Stimulated activated CD8-positive, alpha-beta memory T cell treated with anti-CD3 and anti-CD28 coated beads, Interleukin-4, amount 100 ng/mL, for 48 hours (primary cell): ENCODE measurements around the gene FBP1.

Experiments used
- DNase-seq: peaks from one replicate; pipeline ENCODE4 v3.0.0-alpha.2; 2020

FBP1 gene

DNA sequence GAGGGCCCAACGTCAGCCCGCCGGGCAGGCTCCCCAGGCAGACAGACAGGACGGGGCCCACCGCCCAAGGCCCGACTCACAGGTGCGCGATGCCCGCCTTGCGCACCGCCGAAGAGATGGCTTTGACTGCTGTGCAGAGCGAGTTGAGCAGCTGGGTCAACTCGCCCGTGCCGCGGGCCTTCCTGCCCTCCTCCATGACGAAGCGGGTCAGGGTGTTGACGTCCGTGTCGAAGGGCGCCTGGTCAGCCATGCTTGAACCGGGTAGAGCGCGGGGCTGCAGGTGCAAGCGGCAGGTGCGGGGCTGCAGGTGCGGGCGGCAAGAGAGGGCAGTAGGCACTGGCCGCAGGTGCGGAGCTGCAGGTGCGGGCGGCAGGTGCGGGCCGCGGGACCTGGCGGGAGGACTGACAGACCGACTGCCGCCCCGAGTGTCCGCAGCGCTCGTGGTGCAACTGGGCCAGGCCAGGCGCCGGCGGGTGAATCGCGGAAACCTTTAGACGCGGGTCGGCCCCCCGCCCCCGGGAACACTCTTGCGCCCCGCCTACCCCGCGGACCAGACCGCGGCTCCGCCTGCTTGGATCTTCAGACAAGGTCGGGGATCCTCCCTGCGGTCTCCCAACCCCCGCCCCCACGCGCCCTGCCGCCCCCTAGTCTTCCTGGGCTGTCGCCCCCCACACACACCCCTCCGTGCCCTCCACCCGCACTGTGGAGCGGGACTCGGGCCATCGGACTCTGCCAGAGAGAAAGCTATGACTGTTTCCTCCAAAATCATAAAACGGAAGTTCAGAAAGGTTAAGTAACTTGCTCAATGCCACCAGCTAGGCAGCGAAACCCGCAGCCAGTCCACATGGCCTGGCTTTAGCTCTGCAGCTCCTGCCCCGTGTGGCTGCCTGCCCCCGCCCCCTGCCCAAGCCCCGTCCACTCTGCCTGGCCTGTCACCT is at the start of gene FBP1:
Gene FBP1 (minus strand): TSS at position 458 of the 938 bp plus-strand sequence. CDS start 208 bp downstream, at position 250.
- peak; percentile 58 for DNase-seq

DNA sequence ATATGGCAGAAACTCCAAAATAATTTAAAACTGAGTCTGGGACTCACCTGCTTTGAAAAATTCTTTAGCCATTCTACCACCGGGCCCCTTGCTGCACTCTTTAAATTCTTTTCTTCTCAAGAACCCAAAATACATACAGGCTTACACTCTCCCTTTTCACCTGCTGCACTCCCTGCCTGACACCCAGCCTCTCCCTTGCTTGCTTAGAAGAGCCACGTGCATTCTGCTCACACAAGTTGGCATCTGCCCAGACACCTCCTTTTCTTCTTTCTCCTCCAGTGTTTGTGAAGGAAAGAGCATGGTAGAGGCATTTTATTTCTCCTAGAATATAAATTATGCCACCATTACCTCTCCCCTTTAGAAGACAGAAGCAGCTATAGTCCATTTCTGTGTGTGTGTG is 48.1 kb upstream of the FBP1 start:
- DNase-seq = no peak

DNA sequence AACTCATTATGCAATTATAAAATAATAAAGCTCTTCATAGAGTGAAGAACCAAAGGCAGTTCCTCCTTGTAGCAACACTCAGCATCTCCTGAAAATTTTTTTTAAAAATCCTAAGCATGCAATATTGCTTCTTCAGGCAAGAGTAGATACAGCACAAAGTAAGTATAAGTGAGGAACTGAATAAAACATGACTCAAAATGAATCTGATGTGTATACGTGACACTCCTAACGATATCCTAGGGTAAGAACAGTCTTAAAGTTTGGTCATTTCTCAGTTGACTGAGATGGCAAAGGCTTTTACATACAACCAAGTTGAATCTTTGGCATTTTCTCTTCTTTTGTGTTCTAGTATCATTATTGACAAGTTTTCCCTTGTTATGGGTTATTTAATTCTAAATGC is 46.0 kb upstream of the FBP1 start:
- DNase-seq = no peak

DNA sequence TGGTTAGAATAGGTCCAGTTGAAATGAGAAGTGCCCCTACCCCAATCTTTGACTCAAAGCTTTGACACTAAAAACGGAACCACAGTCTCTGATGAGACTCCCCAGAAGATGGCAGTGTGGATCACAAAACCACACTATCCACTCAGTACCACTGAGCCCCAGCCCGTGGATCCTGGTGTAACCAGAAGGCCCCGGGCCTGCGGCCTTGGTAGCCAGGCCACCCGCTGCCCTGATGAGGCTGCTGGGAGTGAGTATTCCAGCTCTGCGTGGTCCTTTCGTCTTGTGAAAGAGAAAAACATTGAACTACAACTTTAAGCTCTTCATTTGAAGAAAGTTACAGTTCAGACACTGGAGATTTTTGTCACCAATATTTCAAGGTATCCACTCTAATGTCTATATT is 42.2 kb upstream of the FBP1 start:
- DNase-seq = peak; percentile 59

DNA sequence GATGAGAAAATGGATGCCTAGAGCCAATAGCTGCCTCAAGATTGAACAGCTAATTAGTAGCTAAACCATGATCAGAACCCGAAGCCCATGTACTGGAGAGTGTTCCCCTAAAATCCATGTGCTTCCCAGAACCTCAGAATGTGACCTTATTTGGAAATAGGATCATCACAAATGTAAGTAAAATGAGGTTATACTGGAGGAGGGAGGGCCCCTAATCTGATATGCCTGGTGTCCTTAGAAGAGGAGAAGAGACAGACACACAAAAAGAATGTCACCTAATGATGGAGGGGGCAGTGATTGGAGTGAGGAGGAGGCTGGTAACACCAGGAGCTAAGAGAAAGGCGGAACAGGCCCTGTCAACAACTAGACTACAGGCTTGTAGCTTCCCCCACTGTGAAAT is 41.3 kb upstream of the FBP1 start:
- DNase-seq = no peak

DNA sequence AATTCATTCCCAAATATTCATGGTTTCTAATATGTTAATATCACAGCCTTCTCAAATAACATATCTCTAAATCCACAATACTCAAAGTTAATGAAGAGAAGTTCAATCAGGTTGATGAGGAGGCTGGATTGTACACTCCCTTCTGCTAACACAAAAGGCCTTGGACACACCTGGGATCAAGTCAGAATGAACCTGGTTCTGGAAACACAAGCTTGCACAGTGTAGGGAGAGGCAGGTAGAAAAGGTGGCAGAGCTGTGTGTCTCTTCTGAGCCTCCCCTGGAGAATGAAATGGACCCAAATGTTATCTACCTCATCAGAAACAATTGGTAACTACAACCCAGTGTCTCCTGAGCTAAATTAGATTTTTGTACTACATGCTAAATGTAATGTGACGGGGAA is 40.7 kb upstream of the FBP1 start:
- DNase-seq = no peak

DNA sequence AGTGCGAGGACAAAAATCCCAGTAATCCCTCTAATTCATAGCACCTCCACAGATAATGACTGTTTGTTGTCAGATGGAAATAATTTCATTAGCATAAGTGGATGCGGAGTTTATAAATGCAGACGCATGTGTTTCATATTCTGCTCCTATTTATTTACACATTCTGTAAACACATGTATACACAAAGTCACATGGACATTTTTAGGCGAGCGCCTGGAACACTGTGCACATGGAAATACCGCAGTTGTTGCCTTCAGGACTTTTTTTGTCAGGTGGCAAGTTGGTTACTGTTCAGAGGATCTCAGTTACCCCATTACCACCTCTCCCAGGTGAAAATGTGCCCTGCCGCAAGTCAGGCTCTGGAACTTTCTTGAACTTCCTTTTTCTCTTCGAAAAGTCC is 40.3 kb upstream of the FBP1 start:
- DNase-seq = no peak

DNA sequence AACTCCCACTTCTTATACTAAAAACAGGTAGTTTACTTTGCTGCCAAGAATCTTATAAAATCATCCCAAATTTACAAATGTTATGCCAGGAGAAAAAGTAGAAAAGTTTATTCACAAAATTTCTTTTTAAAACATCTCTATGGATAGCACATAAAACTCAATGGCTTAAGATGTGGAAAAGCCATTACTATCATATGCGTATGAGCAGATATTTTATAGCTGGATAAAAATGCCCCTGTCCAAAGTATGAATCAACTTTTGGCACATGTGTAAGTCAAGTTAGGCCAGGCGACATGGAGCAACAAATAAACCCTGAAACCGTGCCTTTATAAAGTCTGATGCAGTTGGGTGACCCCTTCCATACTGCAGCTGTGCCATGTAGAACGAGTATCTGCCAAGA is 38.6 kb upstream of the FBP1 start:
- DNase-seq = no peak

DNA sequence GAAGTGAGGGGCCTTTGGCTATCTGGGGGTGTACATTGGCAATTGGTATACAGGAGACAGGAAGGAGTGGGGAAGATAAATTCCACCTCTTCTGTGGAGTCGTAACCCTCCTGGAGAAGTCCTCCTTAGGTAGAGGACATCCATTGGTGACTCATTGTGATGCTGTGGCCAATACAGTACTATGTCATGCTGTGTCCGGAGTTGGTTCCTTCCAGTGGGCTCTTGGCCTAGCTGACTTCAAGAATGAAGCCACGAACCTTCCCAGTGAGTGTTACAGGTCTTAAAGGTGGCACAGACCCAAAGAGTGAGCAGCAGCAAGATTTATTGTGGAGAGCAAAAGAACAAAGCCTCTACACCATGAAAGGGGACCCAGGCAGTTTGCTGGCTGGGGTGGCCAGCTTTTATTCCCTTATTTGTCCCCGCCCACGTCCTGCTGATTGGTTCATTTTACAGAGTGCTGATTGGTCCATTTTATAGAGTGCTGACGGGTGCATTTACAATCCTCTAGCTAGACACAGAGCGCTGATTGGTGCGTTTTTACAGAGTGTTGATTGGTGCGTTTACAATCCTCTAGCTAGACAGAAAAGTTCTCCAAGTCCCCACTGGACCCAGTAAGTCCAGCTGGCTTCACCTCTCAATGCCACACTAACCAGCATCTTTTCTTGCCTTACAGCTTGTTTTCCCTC is 37.3 kb upstream of the FBP1 start:
- DNase-seq = no peak

DNA sequence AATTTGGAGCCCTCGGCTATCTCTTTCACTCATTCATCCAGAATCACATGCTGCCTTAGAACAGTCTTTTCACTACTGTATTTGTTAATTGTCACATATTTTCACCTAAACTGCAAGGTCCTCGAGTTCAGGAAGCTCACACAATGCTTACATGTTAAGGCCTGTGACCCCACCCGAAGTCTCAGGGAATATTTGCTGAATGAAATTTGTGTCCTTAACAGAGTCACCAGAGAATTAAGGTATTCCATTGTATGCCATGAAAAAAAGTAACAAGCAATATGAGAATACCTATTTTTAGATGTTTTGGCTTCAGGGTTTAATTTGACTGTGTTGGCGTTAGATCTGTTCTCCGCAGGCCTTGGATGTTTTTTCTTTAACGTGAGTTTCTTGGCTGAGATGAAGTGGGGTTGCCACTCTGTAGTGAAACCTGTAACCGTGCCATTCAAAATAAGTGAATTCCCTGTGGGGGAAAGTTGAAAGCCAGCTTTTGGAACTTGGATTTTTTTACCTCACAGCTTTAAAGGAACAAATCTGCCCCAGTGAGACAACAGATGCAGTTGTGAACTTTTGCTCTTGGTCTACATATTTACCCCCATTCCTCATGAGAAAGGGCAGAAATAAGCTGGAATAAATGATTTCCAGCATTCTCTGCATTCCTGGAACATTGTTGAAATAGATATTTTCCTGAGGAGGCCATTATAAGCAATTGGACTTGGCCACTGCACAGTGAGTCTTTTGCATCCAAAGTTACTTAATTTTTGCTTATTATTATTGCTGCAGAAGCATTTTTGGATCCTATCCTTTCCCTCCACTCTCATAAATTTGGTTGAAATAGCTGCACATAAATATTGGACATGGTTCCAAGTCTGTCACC is 35.9 kb upstream of the FBP1 start:
- DNase-seq = no peak

DNA sequence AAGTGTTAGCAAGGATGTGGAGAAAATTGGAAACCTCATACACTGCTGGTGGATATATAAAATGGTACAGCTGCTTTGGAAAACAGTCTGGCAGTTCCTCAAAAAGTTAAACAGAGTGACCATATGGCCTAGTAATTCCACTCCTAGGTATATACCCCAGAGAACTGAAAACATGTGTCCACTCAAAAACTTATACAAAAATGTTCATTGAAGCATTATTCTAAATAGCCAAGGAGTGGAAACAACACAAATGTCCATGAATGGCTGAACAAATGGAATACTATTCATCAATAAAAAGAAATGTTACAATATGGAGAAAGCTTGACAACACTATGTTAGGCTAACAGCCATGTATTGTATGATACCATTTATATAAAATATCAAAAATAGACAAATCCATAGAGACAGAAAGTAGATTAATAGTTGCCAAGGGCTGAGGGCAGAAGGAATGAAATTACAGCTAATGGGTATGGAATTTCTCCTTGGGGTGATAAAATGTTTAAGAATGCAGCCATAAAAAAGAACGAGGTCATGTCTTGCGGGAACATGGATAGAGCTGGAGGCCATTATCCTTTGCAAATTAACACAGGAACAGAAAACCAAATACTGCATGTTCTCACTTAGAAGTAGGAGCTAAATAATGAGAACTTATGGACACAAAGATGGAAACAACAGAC is 33.6 kb upstream of the FBP1 start:
- DNase-seq = no peak

DNA sequence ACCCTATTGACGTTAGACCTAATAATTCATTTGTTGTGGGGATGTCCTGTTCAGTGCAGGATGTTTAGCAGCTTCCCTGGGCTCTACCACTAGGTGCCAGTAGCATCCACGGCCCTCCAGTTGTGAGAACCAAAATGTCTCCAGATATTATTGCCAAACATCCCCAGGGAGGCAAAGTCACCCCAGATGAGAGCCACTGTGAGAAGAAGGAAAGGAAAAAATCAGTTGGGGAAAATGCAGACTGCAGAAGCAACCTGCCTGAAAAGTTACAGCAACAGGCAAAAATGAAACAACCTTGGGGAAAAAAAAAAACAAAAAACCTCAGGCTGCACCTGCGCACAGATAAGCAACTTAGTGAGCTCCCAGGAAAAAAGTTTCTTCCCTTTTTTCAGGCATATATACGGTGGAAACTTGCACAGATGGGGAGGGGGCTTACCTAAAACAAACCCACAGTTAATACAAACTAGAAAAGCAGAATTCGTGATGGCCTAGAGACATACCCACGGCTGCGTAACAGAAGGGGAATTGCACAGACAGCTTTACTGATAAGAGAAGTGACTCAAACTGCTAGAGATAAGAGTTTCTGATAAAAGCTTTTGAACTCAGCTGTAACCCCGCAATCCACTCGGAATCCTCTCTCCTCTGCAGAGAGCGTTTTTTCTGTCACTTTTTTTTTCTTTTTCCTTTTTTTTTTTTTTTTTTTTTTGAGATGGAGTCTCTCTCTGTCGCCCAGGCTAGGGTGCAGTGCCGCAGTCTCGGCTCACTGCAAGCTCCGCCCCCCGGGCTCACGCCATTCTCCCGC is 29.8 kb upstream of the FBP1 start:
- peak; percentile 62 for DNase-seq

DNA sequence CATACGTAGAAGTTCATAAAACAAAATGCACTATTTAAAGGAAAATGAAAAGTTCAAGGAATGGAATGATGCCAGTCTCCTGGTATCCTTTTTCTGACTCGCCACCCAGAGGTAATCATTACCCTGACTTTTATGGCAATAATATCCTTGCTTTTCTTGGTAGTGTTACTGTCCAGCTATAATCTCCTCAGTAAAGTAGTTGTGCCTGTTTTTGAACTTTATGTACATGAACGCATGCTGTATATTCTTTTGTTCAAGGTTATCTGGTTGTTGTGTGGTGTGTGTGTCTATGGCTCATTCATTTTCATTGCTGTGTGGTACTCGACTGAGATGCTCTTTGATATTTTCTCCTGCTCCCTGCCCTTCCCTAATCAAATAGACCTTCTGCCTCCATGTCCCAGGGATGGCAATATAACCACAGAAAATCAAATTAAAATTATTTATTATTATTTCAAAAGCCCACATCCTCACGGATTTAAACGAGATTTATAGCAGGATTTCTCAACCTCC is 29.2 kb upstream of the FBP1 start:
- DNase-seq = no peak

DNA sequence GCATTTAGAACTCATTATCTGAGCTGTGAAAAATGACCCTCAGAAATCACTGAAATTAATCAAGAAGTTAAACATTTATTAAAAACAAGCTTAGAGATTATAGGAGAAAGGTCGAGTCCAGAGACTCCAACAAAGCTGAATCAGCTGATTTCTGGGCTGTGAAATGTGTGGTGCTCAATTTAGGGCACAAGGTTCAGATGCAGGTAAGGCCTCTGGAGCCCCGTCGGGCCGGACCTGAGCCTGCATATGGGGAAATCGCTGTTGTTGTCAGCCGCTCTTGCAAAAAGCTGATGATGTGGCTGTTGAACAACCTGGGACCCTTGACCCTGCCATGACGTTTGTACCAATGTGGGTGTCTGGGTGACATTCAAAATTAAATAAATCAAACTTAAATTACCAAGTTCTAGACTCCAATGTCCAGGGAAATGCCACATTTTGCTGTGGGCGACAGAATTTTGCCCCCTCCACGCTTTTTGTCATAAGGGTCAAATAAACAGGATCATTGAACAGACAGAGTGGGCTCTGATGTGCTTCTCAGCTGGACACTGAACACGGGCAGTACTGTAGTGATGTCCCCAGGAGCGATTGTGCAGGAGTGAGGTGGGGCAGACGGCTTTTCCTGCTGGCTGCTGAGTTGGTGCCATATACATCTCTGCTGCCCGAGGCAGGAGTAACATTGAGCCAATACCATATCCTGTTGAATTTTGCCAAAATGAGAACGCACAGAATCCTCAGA is 27.2 kb upstream of the FBP1 start:
- DNase-seq = no peak

DNA sequence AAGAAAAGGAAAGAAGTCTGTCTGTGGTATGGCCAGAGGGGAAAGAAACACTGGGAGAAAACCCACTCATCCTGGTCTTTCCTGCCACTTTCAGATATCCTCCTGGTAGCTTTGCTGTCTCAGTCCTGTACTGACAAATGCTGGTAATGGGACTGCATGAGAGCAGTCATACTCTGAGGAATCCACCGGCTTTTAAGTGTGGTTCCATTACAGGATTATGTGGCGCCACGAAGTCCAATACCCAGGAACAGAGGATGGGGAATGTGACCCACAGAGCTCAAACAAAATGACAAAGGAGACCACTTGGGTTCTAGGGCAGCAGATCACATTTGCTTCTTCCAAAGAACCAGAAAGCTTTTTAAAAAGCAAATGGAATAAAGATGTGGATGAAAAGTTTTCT is 26.3 kb upstream of the FBP1 start:
- no peak for DNase-seq

DNA sequence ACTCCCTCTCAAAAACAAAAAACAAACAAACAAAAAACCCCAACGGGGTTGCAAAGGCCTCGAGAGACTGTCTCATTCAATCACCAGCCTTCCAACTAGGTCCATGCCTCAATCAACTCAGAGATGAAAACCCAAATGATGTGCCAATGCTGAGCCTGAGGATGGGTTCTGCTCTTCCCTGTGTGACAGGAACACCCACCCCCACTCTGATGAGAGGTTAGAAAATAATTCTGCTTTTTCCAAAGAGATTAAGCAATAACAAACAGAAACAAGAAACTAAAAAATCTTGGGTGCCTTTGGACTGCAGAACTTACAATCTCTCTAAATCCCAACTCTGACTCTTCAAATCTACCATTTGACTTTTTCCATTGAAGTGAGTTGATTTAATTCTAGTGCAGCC is 25.5 kb upstream of the FBP1 start:
- no peak for DNase-seq

DNA sequence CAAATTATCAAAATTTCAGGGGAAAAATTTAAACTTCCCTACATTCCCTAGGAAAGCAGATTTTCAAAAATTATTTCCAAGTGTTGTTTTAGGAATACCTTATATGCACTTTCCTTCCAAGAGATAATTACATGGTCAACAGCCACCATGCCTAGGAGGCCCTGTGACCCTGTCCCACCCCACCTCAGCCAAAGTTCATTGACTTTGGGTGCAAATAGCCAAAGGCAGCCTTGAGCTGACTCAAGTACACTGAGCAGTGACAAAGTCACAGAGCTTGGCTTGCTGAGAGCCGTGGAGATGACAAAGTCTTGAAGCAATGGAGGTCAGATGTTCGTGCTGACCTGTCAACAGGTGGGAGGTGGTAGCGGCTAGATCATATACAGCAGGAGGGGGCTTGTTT is 24.3 kb upstream of the FBP1 start:
- DNase-seq = no peak

DNA sequence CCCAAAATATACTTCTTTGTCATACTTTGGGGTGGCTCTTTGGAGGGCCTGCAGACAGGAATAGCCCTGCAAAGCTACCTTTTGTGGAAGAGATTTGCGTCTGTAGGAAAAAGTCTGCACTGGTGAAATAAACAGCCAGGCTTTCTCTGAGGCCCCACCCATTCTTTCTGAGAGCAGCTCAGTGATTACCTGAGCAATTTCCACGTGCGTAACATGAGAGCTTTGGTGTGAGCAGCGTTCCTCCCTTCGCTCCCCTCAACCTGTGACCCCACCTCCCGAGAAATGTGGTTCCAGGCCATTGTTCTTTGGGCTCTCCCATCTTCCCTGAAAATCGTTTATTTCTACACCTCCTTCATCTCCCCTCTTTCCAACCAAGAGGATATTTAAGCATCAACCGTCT is 23.8 kb upstream of the FBP1 start:
- no peak for DNase-seq

DNA sequence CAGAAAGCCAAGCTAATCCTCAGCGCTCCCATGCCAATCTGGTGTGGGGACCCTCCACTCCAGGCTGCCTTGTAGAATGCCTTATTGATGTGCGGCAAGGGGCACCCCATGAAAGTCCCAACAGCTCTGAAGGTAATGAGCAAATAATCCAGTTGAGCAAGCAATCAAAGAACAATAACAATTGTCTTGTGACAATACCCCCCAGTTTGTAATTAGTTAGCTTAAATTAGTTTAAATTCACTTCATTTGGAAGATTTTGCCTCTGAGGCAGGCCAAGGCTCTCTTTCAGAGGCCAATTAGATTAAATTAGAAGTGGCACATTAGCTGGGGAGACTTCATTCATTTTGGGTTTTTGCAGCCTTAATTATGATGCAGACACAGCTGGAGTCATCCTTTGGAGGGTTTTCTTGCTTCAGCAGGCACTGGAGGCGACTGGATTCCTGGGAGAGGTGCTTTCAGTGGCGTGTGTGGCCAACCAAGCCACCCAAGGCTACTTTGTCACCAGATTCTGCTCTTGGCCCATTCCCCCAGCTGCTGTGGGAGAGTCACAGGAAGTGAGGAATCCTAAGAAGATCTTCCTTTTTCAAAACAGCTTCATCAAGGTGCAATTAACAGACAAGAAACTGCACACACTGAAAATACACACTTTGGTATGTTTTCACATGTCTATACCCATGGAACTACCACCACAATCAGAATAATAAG is 17.9 kb upstream of the FBP1 start:
- DNase-seq = no peak

DNA sequence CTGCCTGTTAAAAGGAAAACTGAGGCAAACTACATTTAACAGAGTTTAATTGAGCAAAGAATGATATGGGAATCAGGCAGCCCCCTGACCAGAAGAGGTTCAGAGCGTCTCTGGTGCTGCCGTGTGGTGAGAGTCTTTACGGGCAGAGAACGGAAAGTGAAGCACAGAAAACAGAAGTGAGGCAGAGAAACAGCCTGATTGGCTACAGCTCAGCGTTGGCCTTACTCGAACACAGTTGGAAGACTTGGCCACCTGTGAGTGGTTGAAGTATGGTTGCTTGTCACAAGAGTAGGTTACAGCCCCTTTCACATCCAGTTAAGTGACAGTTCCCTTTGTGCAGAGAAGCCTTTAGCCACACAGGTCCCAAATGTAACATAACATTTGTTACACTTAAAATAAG is 16.9 kb upstream of the FBP1 start:
- DNase-seq = peak; percentile 50
